Glutamatergic neuron (in vitro differentiated cells): ENCODE data around the gene C22orf23. TPM values are rescaled to one million over a fixed set of nuclear protein-coding genes. Genes with fewer than 3 reads are reported as not detected.

Experiments
- DNase-seq: peaks from one replicate; pipeline ENCODE4 v3.0.0; 2022
- H3K27ac Mint-ChIP-seq: one replicate; pipeline ENCODE4 v1.8.0; 2020; ENCODE audit warnings: mild to moderate bottlenecking, mixed read lengths, inconsistent platforms; ENCODE audit not compliant: unreplicated experiment
- H3K27me3 Mint-ChIP-seq: one replicate; pipeline ENCODE4 v1.8.0; 2020; ENCODE audit warnings: mild to moderate bottlenecking, moderate library complexity, mixed read lengths, inconsistent platforms; ENCODE audit not compliant: unreplicated experiment
- H3K36me3 Mint-ChIP-seq: one replicate; pipeline ENCODE4 v1.8.0; 2020; ENCODE audit warnings: mild to moderate bottlenecking, mixed read lengths, inconsistent platforms; ENCODE audit not compliant: unreplicated experiment
- H3K4me1 Mint-ChIP-seq: one replicate; pipeline ENCODE4 v1.8.0; 2020; ENCODE audit warnings: mild to moderate bottlenecking, low read depth, mixed read lengths, inconsistent platforms; ENCODE audit not compliant: unreplicated experiment
- H3K4me3 Mint-ChIP-seq: one replicate; pipeline ENCODE4 v1.8.0; 2020; ENCODE audit warnings: mild to moderate bottlenecking, mixed read lengths, inconsistent platforms; ENCODE audit not compliant: unreplicated experiment
- H3K9me3 Mint-ChIP-seq: one replicate; pipeline ENCODE4 v1.8.0; 2020; ENCODE audit warnings: mild to moderate bottlenecking, moderate library complexity, mixed read lengths, inconsistent platforms; ENCODE audit not compliant: unreplicated experiment
- CTCF ChIP-seq: fragments of 200-600 bp; sonication (generic); IDR thresholded peaks from one replicate; pipeline ENCODE4 v1.5.0; 2021; ENCODE audit not compliant: partially characterized antibody, unreplicated experiment
- total RNA-seq: library from RNA; stranded (reverse); fragmentation: NEBNext Ultra II Directional; extraction: Animal tissue kit (Norgen Biotek cat#: 25700); gene quantifications from one replicate; pipeline ENCODE4 v1.2.1, GENCODE V29; 2021; ENCODE audit not compliant: unreplicated experiment

Gene C22orf23
- total RNA-seq, 1 donor from 2014 or later = 0.64 TPM

- DNase-seq = no peak
- H3K36me3 Mint-ChIP-seq = no peaks in the 10 kb centered on the region
- peaks cover 2% of the 10 kb centered on the region for H3K27me3 Mint-ChIP-seq
- TF ChIP-seq CTCF = no peak
- H3K4me3 Mint-ChIP-seq = no peak overlapping the region
- H3K9me3 Mint-ChIP-seq = peaks cover 9% of the 10 kb centered on the region
- no peak overlapping the region for H3K27ac Mint-ChIP-seq
- H3K4me1 Mint-ChIP-seq = no peaks in the 10 kb centered on the region
These were observed 9.6 kb downstream of the C22orf23 start for GRCh38 chr22:37943825-37944198.

GRCh38 chr22:37943136-37943824 lies 10.1 kb downstream of the C22orf23 start:
- H3K27ac Mint-ChIP-seq = no peak overlapping the region

GRCh38 chr22:37942133-37942532 lies 11.3 kb downstream of the C22orf23 start:
- no peaks in the 10 kb centered on the region for H3K36me3 Mint-ChIP-seq
- no peaks in the 10 kb centered on the region for H3K4me1 Mint-ChIP-seq
- DNase-seq = no peak
- H3K9me3 Mint-ChIP-seq = peaks cover 8% of the 10 kb centered on the region
- TF ChIP-seq CTCF = no peak
- H3K27me3 Mint-ChIP-seq = peaks cover under 1% of the 10 kb centered on the region
- H3K27ac Mint-ChIP-seq = no peak overlapping the region
- H3K4me3 Mint-ChIP-seq = no peak overlapping the region

More at GRCh38 chr22:37943136-37943824, 10.1 kb downstream of the C22orf23 start:
- no peaks in the 10 kb centered on the region for H3K36me3 Mint-ChIP-seq
- TF ChIP-seq CTCF = no peak
- no peaks in the 10 kb centered on the region for H3K4me1 Mint-ChIP-seq
- no peak for DNase-seq
- peaks cover 2% of the 10 kb centered on the region for H3K27me3 Mint-ChIP-seq
- peaks cover 9% of the 10 kb centered on the region for H3K9me3 Mint-ChIP-seq
- no peak overlapping the region for H3K4me3 Mint-ChIP-seq

GRCh38 chr22:37940698-37941376 lies 12.6 kb downstream of the C22orf23 start:
- no peaks in the 10 kb centered on the region for H3K36me3 Mint-ChIP-seq
- peaks cover 8% of the 10 kb centered on the region for H3K9me3 Mint-ChIP-seq
- H3K4me1 Mint-ChIP-seq = no peaks in the 10 kb centered on the region
- no peak overlapping the region for H3K27ac Mint-ChIP-seq
- no peak overlapping the region for H3K4me3 Mint-ChIP-seq
- H3K27me3 Mint-ChIP-seq = no peaks in the 10 kb centered on the region
- DNase-seq = no peak
- TF ChIP-seq CTCF = no peak

- Mint-ChIP-seq H3K27me3 (peaks cover 2% of the 10 kb centered on the region), H3K4me1 (peaks cover 13% of the 10 kb centered on the region), H3K9me3 (peaks cover 3% of the 10 kb centered on the region), H3K27ac (peak overlapping the region; percentile 43), H3K36me3 (no peaks in the 10 kb centered on the region), H3K4me3 (no peak overlapping the region)
- peak; percentile 95 for DNase-seq
- peak; percentile 83 for TF ChIP-seq CTCF
These were observed 19.6 kb downstream of the C22orf23 start for GRCh38 chr22:37933711-37934376.
